HTR-8/SVneo (cell line): ENCODE results near the gene SYNDIG1L.

ENCODE experiments used
- DNase-seq: peaks from one replicate; pipeline ENCODE4 v3.0.0; 2011; ENCODE audit warnings: low spot score, mixed read lengths; ENCODE audit not compliant: insufficient read length
- FAIRE-seq: peaks from 2 replicates; lab custom pipeline; 2011; peaks lifted over from hg19 to GRCh38; lab: Jason Lieb, UNC

The SYNDIG1L gene

GRCh38 chr14:74368441-74368840, 57.6 kb downstream of the SYNDIG1L start:
- FAIRE-seq, result peak; percentile 23
- no peak for DNase-seq

DNA sequence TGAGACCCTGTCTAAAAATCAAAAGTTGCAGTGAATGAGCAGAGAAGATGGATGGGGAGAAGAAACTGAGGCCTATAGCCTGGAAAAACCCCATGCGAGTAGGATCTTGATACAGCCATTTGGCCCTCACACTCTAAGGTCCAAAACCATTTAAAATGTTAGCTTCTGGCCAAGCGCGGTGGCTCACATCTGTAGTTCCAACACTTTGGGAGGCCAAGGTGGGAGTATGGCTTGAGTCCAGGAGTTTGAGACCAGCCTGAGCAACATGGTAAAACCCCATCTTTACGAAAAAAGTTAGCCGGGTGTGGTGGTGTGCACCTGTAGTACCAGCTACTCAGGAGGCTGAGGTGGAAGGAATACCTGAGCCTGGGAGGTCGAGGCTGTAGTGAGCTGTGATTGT, 58.0 kb downstream of the SYNDIG1L start:
- no peak for DNase-seq
- FAIRE-seq, result no peak

GRCh38 chr14:74364271-74364880, 61.6 kb downstream of the SYNDIG1L start:
- FAIRE-seq (peak; percentile 90), DNase-seq (no peak)

DNA sequence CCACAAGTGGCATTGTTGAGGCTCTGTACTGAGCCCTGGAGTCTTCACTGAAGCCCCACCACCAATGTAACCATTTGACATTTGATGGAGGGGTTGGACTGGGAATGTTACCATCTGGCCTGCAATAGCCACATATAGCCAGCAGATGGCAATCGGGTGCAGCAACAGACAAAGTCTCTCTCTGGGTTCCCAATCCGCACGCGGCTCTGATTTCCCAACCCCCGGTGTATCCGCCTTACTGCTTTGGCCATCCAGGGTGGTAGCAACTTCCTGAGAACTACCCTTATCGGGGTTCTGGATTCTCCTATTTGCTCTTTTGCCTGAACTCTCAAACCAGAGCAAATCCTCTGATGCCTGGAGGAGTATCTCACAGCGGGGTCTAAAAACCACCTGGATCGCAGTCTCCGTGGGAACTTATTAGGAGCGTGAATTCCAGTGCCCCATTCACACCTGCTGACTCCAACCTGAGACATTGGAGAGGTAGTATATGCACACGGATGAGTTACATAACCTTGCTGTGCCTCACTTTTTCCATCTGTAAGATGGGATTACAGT, 63.6 kb downstream of the SYNDIG1L start:
- DNase-seq (peak; percentile 99), FAIRE-seq (peak; percentile 99)

- FAIRE-seq, result peak; percentile 78
- no peak for DNase-seq
Observed at GRCh38 chr14:74360163-74360562, 65.8 kb downstream of the SYNDIG1L start.

DNA sequence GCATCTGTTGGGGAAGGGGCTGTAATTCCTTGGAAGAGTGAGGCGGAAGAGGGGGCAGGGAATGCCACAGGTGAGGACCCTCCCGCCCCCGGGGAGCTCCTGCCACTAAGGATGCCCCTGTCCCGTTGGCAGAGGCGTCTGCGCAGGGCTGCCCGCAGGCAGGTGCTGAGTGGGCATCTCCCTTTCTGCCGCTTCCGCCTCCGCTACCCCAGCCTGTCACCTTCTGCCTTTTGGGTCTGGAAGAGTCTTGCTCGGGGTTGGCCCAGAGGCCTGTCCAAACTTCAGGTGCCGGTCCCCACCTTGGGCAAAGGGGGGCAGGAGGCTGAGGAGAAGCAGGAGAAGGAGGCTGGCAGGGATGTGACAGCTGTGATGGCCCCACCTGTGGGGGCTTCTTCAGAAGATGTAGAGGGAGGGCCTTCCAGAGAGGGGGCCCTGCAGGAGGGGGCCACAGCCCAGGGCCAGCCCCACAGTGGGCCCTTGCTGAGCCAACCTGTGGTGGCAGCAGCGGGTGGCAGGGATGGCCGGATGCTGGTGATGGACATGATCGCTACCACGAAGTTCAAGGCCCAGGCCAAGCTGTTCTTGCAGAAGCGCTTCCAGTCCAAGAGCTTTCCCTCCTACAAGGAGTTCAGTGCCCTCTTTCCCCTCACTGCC, 67.7 kb downstream of the SYNDIG1L start:
- DNase-seq, result no peak
- no peak for FAIRE-seq

GRCh38 chr14:74357585-74357984, 68.4 kb downstream of the SYNDIG1L start:
- no peak for DNase-seq
- FAIRE-seq, result peak; percentile 36

- FAIRE-seq (peak; percentile 73), DNase-seq (no peak)
Observed at GRCh38 chr14:74356892-74357575, 69.0 kb downstream of the SYNDIG1L start.
